Transverse colon (tissue), 4 donors: ENCODE data around the gene HIF1A. TPM values are rescaled to one million over a fixed set of nuclear protein-coding genes. Genes with fewer than 3 reads are reported as not detected.

Experiments
- DNase-seq: peaks from one replicate; pipeline ENCODE4 v3.0.0-alpha.2; 2019
- H3K27ac ChIP-seq, 4 donors: fragments of 200-600 bp; sonication (generic); 2 replicates each; pipeline ENCODE4 v1.5.1; 2016 to 2018; ENCODE audit warnings: inconsistent platforms in 4 of 4
- H3K27me3 ChIP-seq: fragments of 200-600 bp; sonication (generic); 2 replicates; pipeline ENCODE4 v1.5.1; 2017; ENCODE audit warnings: inconsistent platforms
- H3K36me3 ChIP-seq, 4 donors: fragments of 200-600 bp; sonication (generic); 2 replicates each; pipeline ENCODE4 v1.5.1; 2017 to 2019; ENCODE audit warnings: inconsistent platforms in 4 of 4
- H3K4me1 ChIP-seq, 4 donors: fragments of 200-600 bp; sonication (generic); 2 replicates each; pipeline ENCODE4 v1.5.1; 2017 to 2020; ENCODE audit warnings: inconsistent platforms in 4 of 4
- H3K4me3 ChIP-seq, 4 donors: fragments of 200-600 bp; sonication (generic); 1 replicate in 1 of 4; 2 replicates in 3 of 4; pipeline versions ENCODE4 v1.5.1 to v1.6.1; 2017 to 2019; ENCODE audit warnings: inconsistent platforms in 4 of 4
- H3K9me3 ChIP-seq, 2 donors: fragments of 200-600 bp; sonication (generic); 2 replicates each; pipeline ENCODE4 v1.5.1; 2017 to 2019; ENCODE audit warnings: inconsistent platforms in 2 of 2
- CTCF ChIP-seq, 5 experiments: fragments of 200-600 bp in 3 of 5; fragments of 450-650 bp in 2 of 5; sonication (generic) in 3 of 5; IDR thresholded peaks; 1 replicate in 2 of 5; 2 replicates in 3 of 5; pipeline ENCODE4 v1.5.1; 2016 to 2017; ENCODE audit warnings: antibody characterized with exemption in 5 of 5, inconsistent platforms in 3 of 5, mild to moderate bottlenecking in 2 of 5, moderate library complexity in 1 of 5
- EP300 ChIP-seq: sonication (generic); formaldehyde crosslinking; IDR thresholded peaks from one replicate; pipeline ENCODE4 v1.6.1; 2017; ENCODE audit warnings: antibody characterized with exemption, low read depth
- POLR2A ChIP-seq: fragments of 450-650 bp; IDR thresholded peaks from one replicate; pipeline ENCODE4 v1.6.1; 2016; ENCODE audit warnings: antibody characterized with exemption, mild to moderate bottlenecking, moderate library complexity
- POLR2AphosphoS5 ChIP-seq, 3 donors: sonication (generic); formaldehyde crosslinking; IDR thresholded peaks; one replicate each; pipeline ENCODE4 v1.6.1; 2016; ENCODE audit warnings: antibody characterized with exemption in 3 of 3
- WGBS, 2 donors: methylation state at CpG; one replicate each; pipeline ENCODE4 v1.1.5; 2018; ENCODE audit warnings: low coverage in 1 of 2; 5-methylcytosine and 5-hydroxymethylcytosine counted together
- in situ Hi-C, 4 donors: fragments of 200-750 bp; cut with MboI; loops; one replicate each; pipeline versions ENCODE4 v1.15.0 to v1.15.1; 2017; ENCODE audit warnings: low sequenced_read_pairs in 3 of 4, low pct_ligation_motif_present in 1 of 4, low pct_unique_long_range_greater_than_20kb in 1 of 4
- intact Hi-C: fragments of 100-400 bp; cut with DNase I; formaldehyde crosslinking; loops from one replicate; pipeline ENCODE4 v1.15.1; 2023; ENCODE audit warnings: low total_unique reads
- total RNA-seq, 4 donors: library from RNA; depleted of rRNA; stranded (reverse); fragments of >200 nt; gene quantifications; one replicate each; pipeline ENCODE4 v1.1.0, GENCODE V29; 2016

Gene HIF1A
- total RNA-seq, 4 donors from 2014 or later, result 27.9 to 103 (median 76.1) TPM

- Histone ChIP-seq H3K27me3 (no peaks in the 10 kb centered on the region), H3K4me1 (peaks cover 0 to 19% (median 9%) of the 10 kb centered on the region in 4 donors), H3K36me3 (no peaks in the 10 kb centered on the region), H3K4me3 (no peak overlapping the region), H3K27ac (peak overlapping the region; percentile 15 to 57 (median 46)), H3K9me3 (no peaks in the 10 kb centered on the region)
- intact Hi-C loops, result no loop called here
- DNase-seq, result no peak
- 63 to 66% methylated on average over 4 to 6 of the region's 6 CpGs for WGBS, 2 donors
- in situ Hi-C loops, result no loop called here
- TF ChIP-seq EP300 (no peak), CTCF (IDR thresholded peaks at IDR 0.05) (no peak), POLR2A (no peak), POLR2AphosphoS5 (IDR thresholded peaks at IDR 0.05) (no peak)
These were observed 33.6 kb upstream of the HIF1A start for GRCh38 chr14:61661471-61662400.

GRCh38 chr14:61662437-61663311, 32.6 kb upstream of the HIF1A start:
- WGBS, 2 donors, result 74 to 86% methylated on average over 9 to 13 of the region's 13 CpGs
- intact Hi-C loops, result no loop called here
- H3K4me3 ChIP-seq, result no peak overlapping the region

DNA sequence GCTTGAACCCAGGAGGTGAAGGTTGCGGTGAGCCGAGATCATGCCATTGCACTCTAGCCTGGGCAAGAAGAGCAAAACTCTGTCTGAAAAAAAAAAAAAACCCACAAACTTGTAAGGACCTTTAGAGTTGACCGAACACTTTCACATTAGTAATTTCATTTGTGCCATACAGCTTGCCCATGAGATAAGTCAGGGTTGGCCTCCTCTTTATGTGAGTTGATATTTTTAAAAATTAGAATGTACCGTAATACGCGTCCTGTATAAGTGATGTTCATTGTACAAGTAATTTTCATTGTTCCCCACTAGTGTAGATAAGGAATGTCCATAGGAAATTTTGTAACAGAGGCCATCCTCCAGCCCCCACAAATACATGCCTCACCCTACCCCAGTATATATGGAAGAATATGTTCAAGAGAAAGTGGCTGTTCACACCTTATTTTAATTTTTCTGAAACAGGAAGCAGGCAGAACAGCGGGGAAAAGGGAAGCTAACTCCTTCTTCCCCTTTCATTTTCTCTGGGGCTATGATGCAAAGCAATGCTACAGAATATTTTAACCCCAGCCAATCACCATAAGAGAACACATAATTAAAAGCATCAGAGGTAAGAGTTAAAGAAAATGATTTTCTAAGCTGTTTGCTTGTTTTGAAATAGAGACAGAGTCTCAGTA, 31.9 kb upstream of the HIF1A start:
- no peak overlapping the region for H3K4me3 ChIP-seq
- 65 to 84% methylated on average over 5 to 7 of the region's 7 CpGs for WGBS, 2 donors
- DNase-seq, result no peak
- no peaks in the 10 kb centered on the region for H3K9me3 ChIP-seq
- no peaks in the 10 kb centered on the region for H3K27me3 ChIP-seq
- H3K36me3 ChIP-seq, result no peaks in the 10 kb centered on the region
- peaks cover 0 to 26% (median 13%) of the 10 kb centered on the region in 4 donors for H3K4me1 ChIP-seq
- peak overlapping the region in 3 of 4 donors; percentile 37 to 50 (median 41) for H3K27ac ChIP-seq
- intact Hi-C loops (no loop called here), in situ Hi-C loops (no loop called here)
- TF ChIP-seq CTCF (IDR thresholded peaks at IDR 0.05) (no peak), EP300 (no peak), POLR2A (no peak), POLR2AphosphoS5 (IDR thresholded peaks at IDR 0.05) (no peak)

More at GRCh38 chr14:61662437-61663311, 32.6 kb upstream of the HIF1A start:
- peak; percentile 41 for DNase-seq
- H3K4me1 ChIP-seq, result peaks cover 0 to 21% (median 9%) of the 10 kb centered on the region in 4 donors
- H3K27ac ChIP-seq, result peak overlapping the region; percentile 3 to 57 (median 48)
- in situ Hi-C loops, result no loop called here
- H3K27me3 ChIP-seq, result no peaks in the 10 kb centered on the region
- TF ChIP-seq CTCF (IDR thresholded peaks at IDR 0.05) (no peak), POLR2A (no peak), POLR2AphosphoS5 (IDR thresholded peaks at IDR 0.05) (no peak), EP300 (no peak)
- H3K9me3 ChIP-seq, result no peaks in the 10 kb centered on the region
- no peaks in the 10 kb centered on the region for H3K36me3 ChIP-seq

- TF ChIP-seq CTCF (IDR thresholded peaks at IDR 0.05) (no peak), EP300 (no peak)
- Histone ChIP-seq H3K4me3 (no peak overlapping the region), H3K4me1 (peaks cover 0 to 11% (median 4%) of the 10 kb centered on the region in 4 donors), H3K9me3 (no peaks in the 10 kb centered on the region), H3K27me3 (no peaks in the 10 kb centered on the region), H3K27ac (no peak overlapping the region), H3K36me3 (no peaks in the 10 kb centered on the region)
- intact Hi-C loops, result no loop called here
- DNase-seq, result peak; percentile 20
- 55 to 77% methylated on average over 1 of the region's 1 CpG for WGBS, 2 donors
- in situ Hi-C loops, result no loop called here
These were observed 27.0 kb upstream of the HIF1A start for GRCh38 chr14:61668282-61668681.
